ENCODE measurements around the gene SESN1.
"Not testable (repeated sequence)": the region's sequence is repeated elsewhere in the genome, so short reads cannot be mapped to it uniquely, and the experiment has no call there.

The SESN1 gene

DNA sequence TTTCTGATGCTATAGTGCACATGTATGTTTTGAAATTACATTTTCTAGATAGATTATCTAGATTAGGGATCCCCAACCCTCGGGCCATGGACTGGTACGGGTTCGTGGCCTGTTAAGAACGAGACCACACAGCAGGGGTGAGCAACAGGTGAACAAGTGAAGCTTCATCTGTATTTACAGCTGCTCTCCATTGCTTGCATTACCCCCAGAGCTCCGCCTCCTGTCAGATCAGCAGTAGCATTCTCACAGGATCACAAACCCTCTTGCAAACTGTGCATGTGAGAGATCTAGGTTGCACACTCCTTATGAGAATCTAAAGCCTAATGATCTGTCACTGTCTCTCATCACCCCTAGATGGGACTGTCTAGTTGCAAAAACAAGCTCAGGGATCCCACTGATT lies 11.0 kb upstream of the SESN1 start:
- Mint-ChIP-seq H3K9me3 (no peaks in the 10 kb centered on the region), H3K4me3 (no peak overlapping the region), H3K36me3 (no peaks in the 10 kb centered on the region), H3K27ac (no peak overlapping the region), H3K4me1 (peaks cover 8% of the 10 kb centered on the region)
- no peak for DNase-seq (ENCODE audit: low spot score in 2 of 2)
- no peak for ATAC-seq

DNA sequence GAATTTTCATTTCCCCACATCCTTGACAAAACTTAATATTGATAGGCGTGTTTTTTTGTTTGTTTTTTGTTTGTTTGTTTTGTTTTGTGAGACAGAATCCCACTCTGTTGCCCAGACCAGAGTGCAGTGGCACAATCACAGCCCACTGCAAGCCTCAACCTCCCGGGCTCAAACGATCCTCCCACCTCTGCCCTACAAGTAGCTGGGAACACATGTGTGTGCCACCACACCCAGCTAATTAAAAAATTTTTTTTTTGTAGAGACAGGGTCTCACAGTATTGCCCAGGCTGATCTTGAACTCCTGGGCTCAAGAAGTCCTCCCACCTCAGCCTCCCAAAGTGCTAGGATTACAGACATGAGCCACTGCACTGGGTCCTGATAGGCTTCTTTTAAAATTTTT lies 9.9 kb upstream of the SESN1 start:
- no peaks in the 10 kb centered on the region for H3K9me3 Mint-ChIP-seq

DNA sequence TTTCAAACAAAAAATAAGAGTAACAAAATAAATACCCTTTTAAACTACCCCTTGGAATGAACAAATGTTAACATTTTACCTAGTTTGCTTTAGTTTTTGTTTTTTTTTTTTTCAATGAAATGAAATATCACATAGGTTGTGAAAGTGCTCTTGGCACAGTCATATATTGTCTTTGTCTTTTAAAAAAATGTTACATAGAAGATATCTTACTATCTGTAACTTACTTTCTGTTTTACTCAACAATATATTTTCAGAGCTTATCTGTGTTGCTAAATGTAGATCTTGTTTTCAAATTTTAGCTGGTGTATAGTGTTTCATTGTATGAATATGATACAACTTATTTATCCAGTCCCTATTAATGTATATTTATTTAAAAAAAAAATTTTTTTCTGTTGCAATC lies 9.3 kb upstream of the SESN1 start:
- no peak for DNase-seq (ENCODE audit: low spot score in 2 of 2)
- no peak overlapping the region for H3K27ac Mint-ChIP-seq
- peak; percentile 79 for ATAC-seq
- no peaks in the 10 kb centered on the region for H3K9me3 Mint-ChIP-seq
- H3K4me1 Mint-ChIP-seq = peaks cover 10% of the 10 kb centered on the region
- H3K36me3 Mint-ChIP-seq = peaks cover 5% of the 10 kb centered on the region
- no peak overlapping the region for H3K4me3 Mint-ChIP-seq

More for the DNA sequence above, 9.9 kb upstream of the SESN1 start:
- ATAC-seq (no peak), DNase-seq (ENCODE audit: low spot score in 2 of 2) (no peak)
- Mint-ChIP-seq H3K27ac (no peak overlapping the region), H3K4me1 (peaks cover 8% of the 10 kb centered on the region), H3K4me3 (no peak overlapping the region), H3K36me3 (peaks cover 5% of the 10 kb centered on the region)

DNA sequence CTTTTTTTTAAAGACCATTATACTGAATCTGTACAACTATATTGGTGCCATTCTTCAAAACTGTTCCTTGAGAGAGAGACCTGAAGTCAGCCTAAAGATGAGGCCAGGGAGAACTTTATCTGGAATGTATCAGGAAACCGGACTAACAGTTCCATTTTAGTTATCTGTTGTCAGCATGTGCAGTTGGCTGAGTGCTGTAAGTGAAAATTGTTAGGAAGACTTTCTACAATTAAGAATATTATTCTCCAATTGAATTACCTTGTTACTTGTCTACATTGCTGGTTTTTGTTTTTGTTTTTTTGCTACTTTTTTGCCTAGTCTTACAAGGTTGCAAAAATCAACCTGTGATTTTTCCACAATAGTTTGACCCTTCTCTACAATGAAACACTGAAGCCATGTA lies 8.1 kb upstream of the SESN1 start:
- Mint-ChIP-seq H3K9me3 (no peaks in the 10 kb centered on the region), H3K4me3 (no peak overlapping the region), H3K36me3 (peaks cover 5% of the 10 kb centered on the region), H3K27ac (no peak overlapping the region), H3K4me1 (peaks cover 13% of the 10 kb centered on the region)
- no peak for DNase-seq (ENCODE audit: low spot score in 2 of 2)
- no peak for ATAC-seq

DNA sequence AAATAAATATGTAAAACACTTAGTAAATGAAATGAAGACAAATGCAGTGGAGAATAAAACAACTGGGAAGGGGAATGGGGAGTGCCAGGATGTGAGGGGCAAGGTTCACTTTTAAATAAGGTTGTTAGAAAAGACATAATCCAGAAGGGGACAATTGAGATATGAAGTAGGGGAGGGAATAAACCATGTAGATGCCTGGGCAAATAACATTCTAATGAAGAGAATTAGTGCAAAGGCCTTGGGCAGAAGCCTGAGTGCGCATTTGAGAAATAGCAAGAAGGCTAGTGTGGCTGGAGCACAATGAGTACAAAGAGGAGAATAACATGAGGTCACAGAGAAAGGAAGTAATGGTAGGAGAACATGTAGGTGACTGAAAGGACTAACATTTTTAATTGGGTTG lies 3.0 kb upstream of the SESN1 start:
- H3K4me1 Mint-ChIP-seq = peaks cover 18% of the 10 kb centered on the region
- peaks cover 14% of the 10 kb centered on the region for H3K36me3 Mint-ChIP-seq
- H3K4me3 Mint-ChIP-seq = no peak overlapping the region
- DNase-seq (ENCODE audit: low spot score in 2 of 2) (no peak), ATAC-seq (no peak)
- H3K9me3 Mint-ChIP-seq = no peaks in the 10 kb centered on the region
- H3K27ac Mint-ChIP-seq = no peak overlapping the region

DNA sequence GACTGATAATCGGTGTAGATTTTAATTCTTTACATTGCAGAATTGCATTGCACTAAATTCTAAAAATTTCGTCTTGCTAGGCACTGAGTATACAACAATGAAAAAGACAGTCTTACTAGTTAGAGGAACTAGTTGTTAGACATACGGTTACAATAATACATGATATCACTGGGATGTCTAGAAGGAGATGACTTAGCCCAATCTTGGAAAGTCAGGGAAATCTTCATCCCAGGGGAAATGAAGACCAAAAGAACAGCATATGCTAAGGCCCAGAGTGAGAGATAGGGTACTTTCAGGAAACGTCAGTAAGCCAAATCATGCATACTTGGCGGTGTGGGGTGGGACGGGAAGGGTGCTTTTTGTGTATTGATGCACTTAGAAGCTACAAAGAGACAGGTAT lies 1.6 kb upstream of the SESN1 start:
- H3K4me1 Mint-ChIP-seq = peaks cover 33% of the 10 kb centered on the region

DNA sequence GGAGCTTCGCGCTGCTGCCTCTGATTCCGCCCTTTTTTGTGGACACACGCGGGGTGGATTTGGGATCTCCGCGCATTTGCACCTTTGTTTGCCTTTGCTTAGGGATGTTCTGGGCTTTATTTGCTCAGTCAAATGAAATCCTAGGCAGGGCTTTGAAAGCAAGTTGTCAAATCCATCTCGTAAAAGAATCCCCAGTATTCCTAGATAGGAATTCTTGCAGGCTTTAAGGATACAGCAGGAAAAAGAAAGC lies 1.1 kb upstream of the SESN1 start:
- H3K36me3 Mint-ChIP-seq = peaks cover 14% of the 10 kb centered on the region
- peak overlapping the region; percentile 88 for H3K4me3 Mint-ChIP-seq
- peak overlapping the region; percentile 98 for H3K27ac Mint-ChIP-seq
- DNase-seq (ENCODE audit: low spot score in 2 of 2) (no peak), ATAC-seq (no peak)
- H3K9me3 Mint-ChIP-seq = no peaks in the 10 kb centered on the region
- peaks cover 35% of the 10 kb centered on the region for H3K4me1 Mint-ChIP-seq

More for the DNA sequence above, 1.6 kb upstream of the SESN1 start:
- peak overlapping the region; percentile 88 for H3K4me3 Mint-ChIP-seq
- peak overlapping the region; percentile 98 for H3K27ac Mint-ChIP-seq
- ATAC-seq = no peak
- no peak for DNase-seq (ENCODE audit: low spot score in 2 of 2)
- no peaks in the 10 kb centered on the region for H3K9me3 Mint-ChIP-seq
- peaks cover 14% of the 10 kb centered on the region for H3K36me3 Mint-ChIP-seq

DNA sequence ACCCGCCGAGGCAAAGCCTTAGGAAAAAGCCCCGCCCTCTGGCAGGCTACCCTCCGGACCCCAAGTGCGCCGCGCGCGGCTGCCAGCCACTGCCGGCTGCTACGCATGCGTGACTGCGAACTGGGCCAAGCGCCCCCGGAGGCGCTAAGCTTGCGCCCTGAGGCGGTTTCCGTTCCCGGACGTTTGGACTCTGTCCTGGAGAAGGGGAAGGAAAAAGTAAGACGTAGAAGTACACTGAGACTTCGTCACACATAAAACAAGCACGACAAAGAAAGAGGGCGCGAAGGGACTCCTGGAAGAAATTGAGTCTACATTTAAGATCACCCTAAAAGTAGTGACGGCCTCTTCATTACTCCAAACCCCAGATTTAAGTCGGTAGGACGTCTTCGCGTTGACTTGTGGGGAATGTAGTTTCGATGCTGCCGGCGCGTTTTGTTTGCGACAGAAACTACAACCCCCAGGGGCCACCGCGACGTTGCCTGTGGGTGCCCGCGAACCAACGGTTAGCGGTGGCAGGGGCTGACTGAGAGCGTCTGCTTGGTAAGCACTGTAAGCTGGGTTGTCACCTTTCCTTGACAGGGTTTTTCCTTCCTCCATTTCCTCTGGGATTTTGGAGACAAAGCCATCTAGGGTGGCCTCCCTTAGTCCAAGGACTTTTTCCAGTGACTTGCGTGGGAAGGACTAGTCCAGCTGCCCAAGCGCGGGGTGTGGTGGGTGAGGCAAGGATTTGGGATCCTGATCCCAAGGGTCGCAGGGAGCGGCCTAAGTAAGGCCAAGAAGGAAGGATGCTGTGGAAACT lies 589 bp upstream of the SESN1 start, which contains the start of gene CEP57L1:
Gene CEP57L1, plus strand, starts transcription at position 472 of the 799 bp plus-strand sequence. CDS start 49,715 bp downstream, outside the sequence.
- Mint-ChIP-seq H3K4me1 (peaks cover 35% of the 10 kb centered on the region), H3K4me3 (peak within 1 kb of the TSS; percentile 88), H3K27ac (peak within 1 kb of the TSS; percentile 98), H3K36me3 (peaks cover 12% of the 10 kb centered on the region), H3K9me3 (no peaks in the 10 kb centered on the region)
- ATAC-seq = peak; percentile 84
- peak; percentile 92 to 98 for DNase-seq (ENCODE audit: low spot score in 2 of 2)

DNA sequence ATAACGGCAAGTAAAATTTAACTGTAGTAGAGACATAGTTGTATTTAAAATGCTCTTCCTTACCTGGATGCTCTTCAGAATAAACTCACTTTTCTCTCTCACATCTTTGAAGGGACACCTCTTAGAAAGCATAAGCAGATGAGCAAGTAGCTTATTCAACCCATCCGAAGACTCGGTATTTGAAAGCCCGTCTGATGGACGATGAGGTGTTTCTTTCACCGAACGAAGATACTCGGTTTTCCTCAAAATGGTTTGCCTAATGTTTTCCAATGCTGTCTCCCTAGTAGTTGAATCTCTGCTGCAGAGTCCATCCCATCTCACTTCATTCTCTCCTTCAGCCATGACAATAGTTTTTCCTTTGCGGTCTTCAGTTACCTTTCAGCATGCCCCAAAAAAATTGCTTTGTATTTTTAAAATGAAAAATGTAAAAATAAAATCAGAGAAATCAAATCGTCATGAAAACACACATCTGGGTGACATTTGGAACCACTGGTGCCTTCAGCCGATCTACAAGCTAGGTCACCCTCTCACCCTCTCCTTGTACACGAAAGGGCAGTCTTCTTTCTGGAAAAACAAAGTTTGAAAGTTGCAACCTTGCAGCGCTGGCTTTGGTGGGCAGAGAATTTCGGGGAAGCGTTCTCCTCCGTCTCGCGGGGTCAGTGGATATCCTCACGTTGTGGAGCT lies 772 bp downstream of the SESN1 start:
- DNase-seq (ENCODE audit: low spot score in 2 of 2) = no peak

DNA sequence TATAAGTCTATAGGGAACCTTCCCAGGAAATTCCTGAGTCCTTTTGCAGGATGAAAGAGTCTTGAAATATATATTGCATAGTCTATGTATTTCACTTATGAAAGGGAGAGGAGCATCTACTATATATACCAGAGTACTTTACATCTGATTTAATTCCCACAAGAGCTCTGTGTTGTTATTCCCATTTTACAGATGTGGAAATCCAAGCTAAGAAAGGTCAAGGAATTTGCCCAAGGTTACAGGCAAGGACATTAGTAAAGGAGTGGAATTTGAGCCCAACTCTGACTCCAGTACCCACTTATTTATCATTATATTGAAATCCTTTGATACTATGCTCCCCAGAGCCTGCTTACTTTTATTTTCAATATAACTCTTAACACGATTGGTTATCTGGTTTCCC lies 2.6 kb downstream of the SESN1 start:
- H3K4me1 Mint-ChIP-seq = peaks cover 49% of the 10 kb centered on the region
- peaks cover 10% of the 10 kb centered on the region for H3K36me3 Mint-ChIP-seq
- ATAC-seq = no peak
- H3K27ac Mint-ChIP-seq = no peak overlapping the region
- DNase-seq (ENCODE audit: low spot score in 2 of 2) = no peak
- peak overlapping the region; percentile 88 for H3K4me3 Mint-ChIP-seq
- no peaks in the 10 kb centered on the region for H3K9me3 Mint-ChIP-seq

More for the DNA sequence above, 772 bp downstream of the SESN1 start:
- Mint-ChIP-seq H3K27ac (peak overlapping the region; percentile 98), H3K9me3 (no peaks in the 10 kb centered on the region), H3K4me1 (peaks cover 42% of the 10 kb centered on the region), H3K4me3 (peak overlapping the region; percentile 88), H3K36me3 (peaks cover 10% of the 10 kb centered on the region)
- no peak for ATAC-seq

DNA sequence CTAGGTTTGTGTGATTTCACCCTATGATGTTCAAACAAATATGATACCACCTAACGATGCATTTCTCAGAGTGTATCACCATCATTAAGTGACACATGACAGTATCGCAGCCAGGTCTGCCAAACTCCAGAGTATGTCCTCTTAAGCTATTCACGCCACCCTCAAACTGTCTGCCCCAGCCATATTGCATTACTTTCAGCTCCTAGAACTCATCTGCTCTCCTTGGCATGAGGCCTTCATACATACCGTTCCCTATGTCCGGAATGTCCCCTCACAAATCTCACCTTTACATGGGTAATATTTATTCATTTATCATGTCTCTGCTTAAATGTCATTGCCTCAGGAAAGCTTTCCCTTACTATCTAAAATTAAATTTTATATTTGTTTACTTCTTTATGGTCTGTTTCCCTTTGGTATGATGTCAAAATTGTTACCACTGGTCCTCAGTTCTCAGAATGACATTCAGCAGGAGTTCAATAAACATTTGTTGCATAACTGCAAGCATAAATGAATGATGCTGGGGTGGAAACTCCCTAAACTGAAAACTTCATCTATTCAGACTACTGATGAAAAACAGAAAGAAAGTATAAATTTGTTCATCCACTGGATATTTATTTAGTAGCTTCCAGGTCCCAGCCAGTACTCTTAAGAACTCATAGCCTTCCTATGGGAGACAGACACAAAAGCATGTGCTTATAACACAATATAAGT lies 3.2 kb downstream of the SESN1 start:
- H3K4me3 Mint-ChIP-seq = peak overlapping the region; percentile 88
- peaks cover 10% of the 10 kb centered on the region for H3K36me3 Mint-ChIP-seq
- no peaks in the 10 kb centered on the region for H3K9me3 Mint-ChIP-seq
- H3K27ac Mint-ChIP-seq = no peak overlapping the region
- no peak for DNase-seq (ENCODE audit: low spot score in 2 of 2)
- peaks cover 50% of the 10 kb centered on the region for H3K4me1 Mint-ChIP-seq
- ATAC-seq = no peak

DNA sequence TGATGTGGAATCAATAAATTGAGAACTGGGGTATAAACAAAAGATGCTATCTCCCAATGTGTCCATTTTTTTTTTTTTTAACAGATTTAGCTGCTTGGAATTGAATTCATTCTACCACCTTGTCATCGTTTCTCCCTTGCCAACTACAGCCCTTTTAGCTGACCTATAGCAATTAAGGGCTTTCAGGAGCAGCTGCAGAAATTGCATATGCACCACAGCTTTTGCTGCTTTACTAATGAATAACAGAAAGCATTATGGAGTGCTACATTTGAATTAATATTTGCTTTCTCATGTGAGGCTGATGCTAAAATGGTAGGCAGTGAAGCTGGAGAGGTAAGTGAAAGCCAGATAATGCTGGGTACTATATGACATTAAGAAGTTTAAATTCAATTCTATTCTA lies 5.7 kb downstream of the SESN1 start:
- no peaks in the 10 kb centered on the region for H3K36me3 Mint-ChIP-seq
- no peak overlapping the region for H3K27ac Mint-ChIP-seq
- no peak overlapping the region for H3K4me3 Mint-ChIP-seq
- no peak for ATAC-seq
- H3K4me1 Mint-ChIP-seq = peaks cover 40% of the 10 kb centered on the region
- DNase-seq (ENCODE audit: low spot score in 2 of 2) = no peak
- no peaks in the 10 kb centered on the region for H3K9me3 Mint-ChIP-seq

DNA sequence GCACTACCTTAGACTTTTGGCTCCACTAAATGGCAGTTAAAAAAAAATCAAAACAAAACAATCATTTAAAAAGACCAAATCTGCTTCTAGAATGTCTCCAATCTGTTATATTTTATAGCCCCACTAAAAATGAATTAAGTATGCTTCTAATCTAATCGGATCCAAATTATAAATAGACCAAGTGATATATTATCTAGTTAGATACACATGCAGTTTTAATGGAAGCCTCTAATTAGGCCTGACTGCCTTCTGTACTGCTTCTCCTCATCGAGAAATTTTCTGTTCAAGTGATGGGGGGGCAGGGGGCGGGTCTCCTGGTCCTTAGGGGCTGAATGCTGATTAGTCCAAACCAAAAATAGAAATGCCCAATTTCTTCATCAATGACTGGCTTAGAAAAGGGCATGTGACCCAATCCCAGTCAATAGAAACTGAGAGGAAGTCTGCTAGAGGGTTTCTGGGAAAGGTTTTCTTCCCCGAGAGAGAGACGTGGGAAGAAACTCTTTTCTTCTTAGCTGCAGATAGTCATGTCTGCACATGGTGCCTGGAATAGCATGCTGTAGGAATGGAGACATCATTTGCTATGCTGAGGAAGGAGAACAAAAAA lies 6.9 kb downstream of the SESN1 start:
- Mint-ChIP-seq H3K4me1 (peaks cover 38% of the 10 kb centered on the region), H3K36me3 (no peaks in the 10 kb centered on the region), H3K4me3 (no peak overlapping the region), H3K9me3 (no peaks in the 10 kb centered on the region), H3K27ac (no peak overlapping the region)
- ATAC-seq (no peak), DNase-seq (ENCODE audit: low spot score in 2 of 2) (no peak)

DNA sequence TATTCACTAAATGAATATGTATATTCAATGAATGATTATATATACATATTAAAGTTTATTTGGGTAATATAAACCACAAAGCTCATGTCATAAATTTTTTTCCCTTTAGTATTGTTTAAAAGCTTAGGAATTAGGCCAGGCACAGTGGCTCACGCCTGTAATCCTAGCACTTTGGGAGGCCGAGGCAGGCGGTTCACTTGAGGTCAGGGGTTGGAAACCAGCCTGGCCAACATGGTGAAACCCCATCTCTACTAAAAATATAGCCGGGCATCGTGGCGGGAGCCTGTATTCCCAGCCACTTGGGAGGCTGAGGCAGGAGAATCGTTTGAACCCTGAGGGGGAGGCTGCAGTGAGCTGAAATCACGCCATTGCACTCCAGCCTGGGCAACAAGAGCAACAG lies 10.5 kb downstream of the SESN1 start:
- ATAC-seq; H3K9me3 Mint-ChIP-seq; H3K4me3 Mint-ChIP-seq; H3K27ac Mint-ChIP-seq; H3K36me3 Mint-ChIP-seq; DNase-seq (ENCODE audit: low spot score in 2 of 2): not testable (repeated sequence)
- peaks cover 12% of the 10 kb centered on the region for H3K4me1 Mint-ChIP-seq

DNA sequence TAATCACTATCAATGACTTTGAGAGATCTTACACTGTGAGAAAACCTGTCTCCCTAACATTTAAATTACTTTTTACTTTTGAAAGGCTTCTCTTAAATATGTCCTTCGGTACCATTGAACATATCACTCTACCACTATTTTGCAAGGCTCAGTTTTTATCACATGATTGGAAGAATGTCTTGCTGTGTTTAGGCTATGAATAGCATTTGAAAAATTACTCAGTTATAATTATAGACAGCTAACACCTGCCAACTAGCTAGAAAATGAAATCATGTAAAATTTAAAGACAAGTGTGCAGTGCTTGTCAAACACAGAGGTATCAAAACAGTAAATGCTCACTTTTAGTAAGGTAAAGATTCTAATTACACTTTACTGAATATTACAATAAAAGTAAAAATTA lies 11.0 kb downstream of the SESN1 start:
- Mint-ChIP-seq H3K9me3 (no peaks in the 10 kb centered on the region), H3K27ac (no peak overlapping the region), H3K4me3 (no peak overlapping the region), H3K36me3 (no peaks in the 10 kb centered on the region), H3K4me1 (peaks cover 8% of the 10 kb centered on the region)
- ATAC-seq = no peak
- no peak for DNase-seq (ENCODE audit: low spot score in 2 of 2)
